Measurements from ENCODE around the gene WDR74.

WDR74 gene

DNA sequence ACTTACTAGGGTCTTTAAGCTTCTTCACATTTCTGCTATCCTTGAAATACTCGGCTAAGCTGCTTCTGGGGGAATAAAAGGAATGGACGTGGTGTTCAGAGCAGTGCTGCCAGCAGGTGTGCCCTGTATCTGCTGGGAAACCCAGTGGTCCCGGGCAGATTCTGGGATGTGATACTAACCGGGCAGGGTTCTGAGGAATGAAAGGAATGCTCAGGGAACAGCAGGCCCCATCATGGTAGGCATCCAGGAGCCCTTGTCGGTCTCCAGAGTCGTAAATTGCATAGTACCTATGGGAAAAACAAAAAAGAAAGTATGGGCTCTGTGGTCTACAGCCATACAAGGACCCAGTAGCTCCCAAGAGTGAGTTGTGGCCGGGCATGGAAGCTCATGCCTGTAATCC, 43.1 kb downstream of the WDR74 start:
- DNase-seq (ENCODE audit: low spot score), result no peak

DNA sequence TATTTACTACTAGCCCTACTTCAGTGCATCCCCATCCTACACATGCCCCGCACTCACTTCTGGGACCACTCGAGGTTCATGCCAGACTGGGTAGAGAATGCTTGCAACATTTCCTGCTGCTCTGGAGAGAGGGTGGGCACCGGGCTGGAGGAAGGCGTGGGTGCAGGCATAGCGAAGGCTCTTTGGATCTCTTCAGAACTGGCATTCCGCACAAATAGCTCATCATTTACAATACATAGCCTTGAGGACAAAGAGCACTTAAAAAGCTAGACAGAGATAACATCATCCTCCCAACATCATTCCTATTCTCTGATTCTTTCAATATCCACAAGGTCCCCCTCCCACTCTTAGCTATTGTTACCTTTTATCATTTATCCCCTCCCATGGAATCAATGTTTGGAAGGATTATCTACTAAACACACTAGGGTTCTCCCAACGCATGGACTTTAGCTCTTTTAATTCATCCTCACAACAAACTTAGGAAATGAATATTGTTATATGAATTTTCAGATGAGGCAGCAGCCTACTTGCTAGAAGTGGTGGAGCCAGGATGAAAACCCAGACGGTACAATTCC, 45.1 kb downstream of the WDR74 start:
- DNase-seq (ENCODE audit: low spot score), result no peak

DNA sequence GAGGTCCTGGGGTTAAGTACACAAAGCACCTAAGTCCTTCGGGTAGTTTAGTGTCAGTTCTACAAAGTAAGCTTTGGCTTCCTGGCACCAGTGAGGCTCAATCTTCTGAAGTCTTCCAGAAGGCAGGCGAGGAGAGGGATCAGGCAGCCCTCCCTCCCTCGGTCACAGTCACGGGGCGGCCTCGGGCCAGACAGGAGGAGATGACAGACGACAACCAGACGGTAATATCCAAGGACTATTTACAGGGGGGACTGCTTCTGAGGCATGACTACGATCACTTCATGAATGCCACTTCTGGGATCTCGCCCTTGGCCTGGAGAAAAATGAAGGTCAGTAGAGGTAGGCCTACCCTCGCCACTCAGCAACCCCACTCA, 47.2 kb downstream of the WDR74 start:
- DNase-seq (ENCODE audit: low spot score), result peak; percentile 53

DNA sequence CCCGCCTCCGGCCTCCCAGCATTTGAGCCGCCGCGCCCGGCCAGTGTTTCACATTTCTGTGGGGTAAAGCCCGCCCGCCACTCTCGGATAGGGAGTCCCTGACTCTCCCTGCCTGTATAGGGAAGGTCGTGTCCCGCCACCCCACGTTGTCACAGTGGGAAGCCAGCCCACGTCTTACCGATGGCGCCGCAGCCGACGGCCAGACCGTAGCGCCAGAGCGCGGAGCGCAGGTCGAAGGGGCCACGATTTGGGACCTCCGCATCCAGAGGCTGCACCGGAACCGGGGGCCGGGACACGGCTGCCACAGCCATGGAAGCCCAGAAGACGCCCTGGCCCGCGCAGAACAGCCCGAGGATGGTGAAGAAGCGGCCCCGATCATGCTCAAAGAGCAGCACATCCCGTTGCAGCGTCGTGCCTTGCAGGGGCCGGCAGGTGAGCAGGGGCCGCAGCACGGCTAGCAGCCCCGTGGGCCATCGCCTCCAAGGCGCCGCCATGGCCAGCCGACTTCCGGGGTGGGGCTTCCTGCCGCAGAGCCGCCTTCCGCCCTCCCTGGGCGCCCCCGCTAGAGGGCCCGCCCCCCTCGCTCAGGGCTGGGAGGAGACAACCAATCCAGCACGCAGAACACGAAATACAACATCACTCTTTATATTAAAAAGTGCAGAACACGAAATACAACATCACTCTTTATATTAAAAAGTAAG, 47.7 kb downstream of the WDR74 start, which contains the start of gene TMEM223:
TSS of gene TMEM223 (minus strand) at position 506 of the 701 bp plus-strand sequence. CDS start at position 494, 12 bp downstream.
- peak; percentile 81 for DNase-seq (ENCODE audit: low spot score)

DNA sequence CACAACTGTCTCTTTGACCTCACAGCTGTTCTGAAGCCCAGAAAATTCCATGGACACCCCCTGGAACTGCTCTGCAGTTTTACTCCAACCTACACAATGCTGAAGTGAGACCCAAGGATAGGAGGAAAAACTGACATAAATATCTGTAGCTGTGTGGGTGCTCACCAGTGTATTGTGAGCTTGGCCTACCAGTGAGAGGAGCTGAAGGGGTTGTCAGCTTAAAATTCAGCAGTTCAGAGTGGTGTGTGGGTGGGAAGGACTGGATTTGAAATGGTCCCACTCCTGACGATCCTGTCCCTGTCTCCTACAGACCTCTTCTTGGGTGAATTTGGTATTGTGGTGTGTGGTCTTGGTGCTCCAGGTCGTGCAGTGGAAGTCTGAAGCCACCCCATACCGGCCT, 49.8 kb downstream of the WDR74 start:
- no peak for DNase-seq (ENCODE audit: low spot score)

DNA sequence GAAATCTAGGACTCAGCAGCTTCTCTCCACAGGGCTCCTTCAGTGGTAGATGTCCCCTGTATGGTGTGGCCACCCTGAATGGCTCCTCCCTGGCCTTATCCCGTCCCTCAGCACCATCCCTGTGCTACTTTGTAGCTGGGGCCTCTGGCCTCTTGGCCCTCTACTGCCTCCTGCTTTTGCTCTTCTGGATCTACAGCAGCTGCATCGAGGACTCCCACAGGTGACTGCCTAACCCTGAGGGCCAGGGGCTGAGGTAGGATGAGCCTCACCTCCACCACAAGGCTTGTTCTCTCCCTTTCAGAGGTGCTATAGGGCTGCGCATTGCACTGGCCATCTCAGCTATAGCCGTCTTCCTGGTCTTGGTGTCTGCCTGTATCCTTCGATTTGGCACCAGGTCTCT, 50.4 kb downstream of the WDR74 start:
- no peak for DNase-seq (ENCODE audit: low spot score)

DNA sequence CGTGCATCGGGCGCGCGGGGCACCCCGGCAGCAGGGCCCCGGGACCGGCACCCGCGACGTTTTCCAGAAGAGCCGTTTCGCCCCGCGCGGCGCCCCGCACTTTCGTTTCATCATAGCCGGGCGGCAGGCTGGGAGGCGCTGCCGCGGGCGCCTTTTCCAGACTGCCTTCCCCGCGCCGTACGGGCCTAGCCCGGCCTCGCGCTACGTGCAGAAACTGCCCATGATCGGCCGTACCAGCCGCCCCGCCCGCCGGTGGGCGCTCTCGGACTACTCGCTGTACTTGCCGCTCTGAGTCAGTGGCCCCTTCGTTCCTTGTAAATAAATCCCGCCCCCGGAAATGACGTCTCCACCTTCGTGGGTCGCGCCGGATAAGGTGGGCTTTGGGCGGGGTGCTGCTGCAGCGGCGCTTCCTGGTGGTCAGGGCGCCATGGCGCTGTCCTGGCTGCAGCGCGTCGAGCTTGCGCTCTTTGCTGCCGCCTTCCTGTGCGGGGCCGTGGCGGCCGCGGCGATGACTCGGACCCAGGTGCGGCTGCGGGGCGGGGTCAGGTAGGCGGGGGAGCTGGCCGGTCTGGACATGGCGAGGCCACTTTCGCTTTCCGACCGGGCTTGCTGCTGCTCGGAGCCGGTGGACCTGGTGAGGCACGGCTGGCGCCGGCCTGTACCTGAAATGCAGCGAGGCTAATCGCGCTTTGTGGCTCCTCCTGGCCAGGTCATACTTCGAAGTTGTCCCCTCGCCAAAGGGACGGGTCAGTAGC, 52.2 kb downstream of the WDR74 start, which contains the start of gene TMEM179B:
TSS of gene TMEM179B (plus strand) at position 398 of the 755 bp plus-strand sequence. CDS start at position 428, 30 bp downstream.
- DNase-seq (ENCODE audit: low spot score), result peak; percentile 97

DNA sequence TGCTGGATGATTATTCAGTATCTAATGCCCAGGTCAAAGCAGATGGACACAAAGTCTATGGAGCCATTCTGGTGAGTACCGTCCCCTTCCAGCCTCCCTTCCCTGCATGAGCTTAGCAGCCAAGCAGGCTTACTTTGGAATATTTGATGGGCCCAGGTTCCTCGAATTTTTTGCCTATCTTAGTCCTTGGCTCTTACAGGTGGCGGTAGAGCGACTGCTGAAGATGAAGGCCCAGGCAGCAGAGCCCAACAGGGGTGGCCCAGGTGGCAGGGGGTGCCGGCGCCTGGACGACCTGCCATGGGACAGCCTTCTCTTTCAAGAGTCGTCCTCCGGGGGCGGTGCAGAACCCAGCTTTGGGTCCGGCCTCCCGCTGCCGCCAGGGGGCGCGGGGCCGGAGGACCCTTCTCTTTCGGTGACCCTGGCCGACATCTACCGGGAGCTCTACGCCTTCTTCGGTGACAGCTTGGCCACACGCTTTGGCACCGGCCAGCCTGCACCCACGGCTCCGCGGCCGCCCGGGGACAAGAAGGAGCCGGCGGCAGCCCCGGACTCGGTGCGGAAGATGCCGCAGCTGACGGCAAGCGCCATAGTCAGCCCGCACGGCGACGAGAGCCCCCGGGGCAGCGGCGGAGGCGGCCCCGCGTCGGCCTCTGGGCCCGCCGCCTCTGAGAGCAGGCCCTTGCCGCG, 52.9 kb downstream of the WDR74 start:
- peak; percentile 86 for DNase-seq (ENCODE audit: low spot score)

Small RNA genes within 50 kb of the gene (small RNA-seq; reads per million reads assigned to genes)
- gene MIR6514 (0 to 0.13 reads per million in 2 experiments), gene RF00099 (0 reads per million in 2 experiments), gene RNU6-118P (0 reads per million in 2 experiments), gene SNORD22 (0 reads per million in 2 experiments), gene SNORD26 (0 reads per million in 2 experiments), gene SNORD27 (0 reads per million in 2 experiments), gene SNORD28 (0 reads per million in 2 experiments), gene SNORD30 (19.4 to 1,990 reads per million in 2 experiments)
